ENCODE data around the gene SYTL3.

DNA sequence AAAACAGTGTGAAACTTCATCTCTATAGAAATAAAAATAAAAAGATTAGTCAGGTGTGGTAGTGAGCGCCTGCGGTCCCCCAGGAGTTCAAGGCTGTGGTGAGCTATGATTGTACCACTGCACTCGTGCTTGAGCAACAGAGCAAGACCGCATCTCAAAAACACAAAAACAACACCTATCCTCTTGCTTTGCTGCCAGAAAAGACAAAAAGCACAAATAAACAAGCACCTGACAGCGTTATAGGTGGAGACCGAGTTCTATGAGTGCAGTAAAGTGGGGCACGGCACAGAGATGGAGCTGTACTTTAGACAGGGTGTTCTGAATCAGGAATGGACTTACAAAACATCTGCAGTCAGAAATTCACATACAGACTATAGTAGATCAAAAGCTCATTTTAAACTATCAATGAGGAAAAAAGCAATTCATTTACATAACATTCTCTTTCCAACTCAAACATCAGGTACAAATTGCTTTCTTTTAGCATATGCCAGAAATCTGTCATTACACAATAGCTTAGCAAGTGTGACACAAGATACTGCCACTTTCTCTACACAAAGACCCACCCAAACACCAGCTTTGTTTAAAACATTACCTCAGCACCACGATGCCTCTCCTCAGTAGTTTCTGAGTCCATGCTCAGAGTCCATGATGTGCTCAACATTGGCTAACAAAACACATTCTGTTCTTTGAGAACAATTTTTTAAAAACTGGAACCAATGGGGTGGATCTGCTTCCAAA is 159.3 kb downstream of the SYTL3 start:
- TF ChIP-seq POLR2A (IDR thresholded peaks at IDR 0.05; ENCODE audit: low read depth, low read length) (no peak), POLR2AphosphoS5 (IDR thresholded peaks at IDR 0.05; ENCODE audit: low read depth, low read length) (0 out of 2 replicates have a peak, but pooled peaks have one; percentile 20), TAF1 (IDR thresholded peaks at IDR 0.05; ENCODE audit: borderline replicate concordance, low read depth, low read length) (no peak)

Measured in GM12892 (cell line).